SKM-1 treated with dmso at 0.1 percent for 144 hours (cell line): ENCODE measurements around the gene ACR.

Experiments used
- DNase-seq: peaks from one replicate; lab custom pipeline; 2025; ENCODE audit not compliant: unreplicated experiment; lab: John Stamatoyannopoulos, UW

The ACR gene

DNA sequence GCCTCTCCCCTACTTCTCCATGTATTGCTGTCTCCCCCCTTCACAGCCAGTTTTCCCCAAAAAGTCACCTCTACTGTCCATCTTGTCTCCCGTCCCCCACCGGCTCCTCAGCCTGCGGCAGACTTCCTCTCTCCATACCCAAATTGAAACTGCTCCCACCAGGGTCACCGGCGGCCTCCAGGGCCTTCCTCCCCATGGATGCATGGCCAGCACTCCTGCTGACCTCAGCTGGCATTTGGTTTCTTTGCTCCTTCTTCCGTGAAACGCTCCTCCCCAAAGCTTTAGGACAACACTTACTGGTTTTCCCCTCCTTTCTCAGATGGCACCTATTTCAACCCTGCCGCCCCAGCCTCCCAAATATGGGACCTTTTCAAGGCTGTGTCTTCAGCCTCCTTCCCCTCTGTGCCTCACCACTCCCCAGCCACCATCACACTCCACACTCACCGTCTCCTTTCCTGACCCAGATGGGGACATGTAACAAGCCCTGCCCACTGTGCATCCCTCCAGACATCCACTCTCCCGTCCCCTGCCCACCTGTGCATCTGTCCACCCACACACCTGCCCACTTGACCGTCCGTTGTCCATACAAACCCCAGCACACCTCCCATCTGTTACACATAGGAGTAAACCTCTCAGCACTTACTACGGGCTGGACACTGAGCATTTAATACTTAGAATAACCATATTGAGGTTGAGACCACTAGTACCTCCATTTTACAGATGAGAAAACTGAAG lies 21.5 kb upstream of the ACR start:
- DNase-seq, result no peak

DNA sequence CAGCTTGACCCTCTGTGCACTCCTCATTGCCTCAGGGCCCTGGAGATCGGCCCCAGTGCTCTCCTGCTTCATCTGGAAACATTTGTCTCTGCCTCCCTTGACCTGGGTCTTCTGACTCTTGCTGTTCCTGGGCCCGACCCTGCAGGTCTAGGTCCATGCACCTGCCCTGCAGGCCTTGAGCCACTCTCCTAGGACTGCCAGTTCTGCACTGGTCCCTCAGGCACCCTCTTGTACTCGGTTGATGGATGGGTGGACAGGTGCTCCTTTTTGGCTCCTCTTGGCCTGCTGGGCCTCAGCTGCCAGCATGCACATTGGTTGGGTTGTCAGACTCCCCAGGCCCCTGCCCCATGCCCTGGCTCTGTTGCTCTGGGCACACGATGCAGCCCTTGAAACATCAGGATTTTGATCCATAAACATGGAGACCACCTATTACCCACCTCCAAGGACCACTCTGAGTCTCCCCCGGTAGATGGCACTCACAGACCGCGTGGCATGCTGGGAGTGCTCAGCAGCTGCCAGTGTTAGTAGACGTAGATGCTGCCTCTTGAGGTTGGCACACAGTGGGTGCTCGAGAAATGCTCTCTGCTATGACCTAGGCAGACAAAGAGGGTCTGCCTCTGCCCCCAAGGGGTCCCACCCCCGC lies 20.2 kb upstream of the ACR start:
- DNase-seq, result no peak

DNA sequence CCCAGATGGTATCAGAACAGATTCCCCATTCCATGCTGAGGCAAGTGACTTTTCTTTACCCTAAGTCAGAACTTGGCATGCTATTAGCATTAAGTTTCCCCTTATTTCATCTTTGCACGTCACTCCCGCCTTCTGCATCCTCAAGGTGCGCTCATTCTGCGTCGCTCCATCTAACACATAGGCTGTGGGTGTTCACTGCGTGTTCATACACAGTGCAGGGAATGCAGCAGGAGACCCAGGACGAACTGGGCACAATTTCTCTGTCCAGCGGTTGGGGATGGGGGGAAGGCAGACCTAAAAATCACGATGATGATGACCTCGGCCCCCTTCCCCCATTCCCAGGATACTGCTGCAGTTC lies 19.7 kb upstream of the ACR start:
- DNase-seq, result no peak

DNA sequence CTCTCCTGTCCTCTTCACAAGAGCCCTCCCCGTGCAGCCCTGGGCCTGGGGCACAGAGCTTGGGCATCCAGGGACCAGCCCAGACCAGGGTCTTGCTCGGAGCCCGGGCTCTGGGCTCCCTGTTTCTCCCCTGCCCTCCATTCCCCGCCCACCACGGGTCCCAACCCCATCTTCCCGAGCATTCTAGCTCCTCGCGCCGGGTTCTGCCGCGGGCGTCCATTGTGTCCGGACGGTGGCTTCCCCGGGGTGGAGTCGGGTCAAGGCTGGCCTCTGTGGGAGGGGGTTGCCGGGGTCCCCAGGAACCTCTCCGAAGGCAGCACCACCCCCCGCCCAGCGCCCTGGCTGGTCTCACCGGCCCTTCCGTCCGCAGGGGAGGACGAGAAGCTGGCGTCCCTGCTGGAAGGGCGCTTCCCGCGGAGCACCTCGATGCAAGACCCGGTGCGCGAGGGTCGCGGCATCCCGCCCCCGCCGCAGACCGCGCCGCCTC lies 18.1 kb upstream of the ACR start:
- DNase-seq, result no peak

DNA sequence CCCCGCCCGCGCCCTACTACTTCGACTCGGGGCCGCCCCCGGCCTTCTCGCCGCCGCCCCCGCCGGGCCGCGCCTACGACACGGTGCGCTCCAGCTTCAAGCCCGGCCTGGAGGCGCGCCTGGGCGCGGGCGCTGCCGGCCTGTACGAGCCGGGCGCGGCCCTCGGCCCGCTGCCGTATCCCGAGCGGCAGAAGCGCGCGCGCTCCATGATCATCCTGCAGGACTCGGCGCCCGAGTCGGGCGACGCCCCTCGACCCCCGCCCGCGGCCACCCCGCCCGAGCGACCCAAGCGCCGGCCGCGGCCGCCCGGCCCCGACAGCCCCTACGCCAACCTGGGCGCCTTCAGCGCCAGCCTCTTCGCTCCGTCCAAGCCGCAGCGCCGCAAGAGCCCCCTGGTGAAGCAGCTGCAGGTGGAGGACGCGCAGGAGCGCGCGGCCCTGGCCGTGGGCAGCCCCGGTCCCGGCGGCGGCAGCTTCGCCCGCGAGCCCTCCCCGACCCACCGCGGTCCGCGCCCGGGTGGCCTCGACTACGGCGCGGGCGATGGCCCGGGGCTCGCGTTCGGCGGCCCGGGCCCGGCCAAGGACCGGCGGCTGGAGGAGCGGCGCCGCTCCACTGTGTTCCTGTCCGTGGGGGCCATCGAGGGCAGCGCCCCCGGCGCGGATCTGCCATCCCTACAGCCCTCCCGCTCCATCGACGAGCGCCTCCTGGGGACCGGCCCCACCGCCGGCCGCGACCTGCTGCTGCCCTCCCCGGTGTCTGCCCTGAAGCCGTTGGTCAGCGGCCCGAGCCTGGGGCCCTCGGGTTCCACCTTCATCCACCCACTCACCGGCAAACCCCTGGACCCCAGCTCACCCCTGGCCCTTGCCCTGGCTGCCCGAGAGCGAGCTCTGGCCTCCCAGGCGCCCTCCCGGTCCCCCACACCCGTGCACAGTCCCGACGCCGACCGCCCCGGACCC lies 17.4 kb upstream of the ACR start:
- DNase-seq, result no peak

DNA sequence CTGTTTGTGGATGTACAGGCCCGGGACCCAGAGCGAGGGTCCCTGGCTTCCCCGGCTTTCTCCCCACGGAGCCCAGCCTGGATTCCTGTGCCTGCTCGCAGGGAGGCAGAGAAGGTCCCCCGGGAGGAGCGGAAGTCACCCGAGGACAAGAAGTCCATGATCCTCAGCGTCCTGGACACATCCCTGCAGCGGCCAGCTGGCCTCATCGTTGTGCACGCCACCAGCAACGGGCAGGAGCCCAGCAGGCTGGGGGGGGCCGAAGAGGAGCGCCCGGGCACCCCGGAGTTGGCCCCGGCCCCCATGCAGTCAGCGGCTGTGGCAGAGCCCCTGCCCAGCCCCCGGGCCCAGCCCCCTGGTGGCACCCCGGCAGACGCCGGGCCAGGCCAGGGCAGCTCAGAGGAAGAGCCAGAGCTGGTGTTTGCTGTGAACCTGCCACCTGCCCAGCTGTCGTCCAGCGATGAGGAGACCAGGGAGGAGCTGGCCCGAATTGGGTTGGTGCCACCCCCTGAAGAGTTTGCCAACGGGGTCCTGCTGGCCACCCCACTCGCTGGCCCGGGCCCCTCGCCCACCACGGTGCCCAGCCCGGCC lies 16.7 kb upstream of the ACR start:
- DNase-seq, result no peak

DNA sequence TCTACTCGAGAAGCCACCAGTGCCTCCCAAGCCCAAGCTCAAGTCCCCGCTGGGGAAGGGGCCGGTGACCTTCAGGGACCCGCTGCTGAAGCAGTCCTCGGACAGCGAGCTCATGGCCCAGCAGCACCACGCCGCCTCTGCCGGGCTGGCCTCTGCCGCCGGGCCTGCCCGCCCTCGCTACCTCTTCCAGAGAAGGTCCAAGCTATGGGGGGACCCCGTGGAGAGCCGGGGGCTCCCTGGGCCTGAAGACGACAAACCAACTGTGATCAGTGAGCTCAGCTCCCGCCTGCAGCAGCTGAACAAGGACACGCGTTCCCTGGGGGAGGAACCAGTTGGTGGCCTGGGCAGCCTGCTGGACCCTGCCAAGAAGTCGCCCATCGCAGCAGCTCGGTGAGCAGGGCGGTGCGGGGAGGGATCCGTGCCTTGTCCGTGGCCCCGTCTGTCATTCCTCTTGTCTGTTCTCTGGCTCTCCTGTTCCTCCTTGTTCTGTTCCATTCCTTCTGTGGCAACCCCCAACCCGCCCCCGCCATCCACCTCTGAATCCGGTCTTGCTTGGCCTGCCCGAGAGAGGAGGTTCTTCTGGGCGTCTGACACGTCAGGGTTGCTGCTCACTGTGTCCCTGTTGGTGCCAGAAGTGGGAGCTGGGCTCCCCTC lies 15.8 kb upstream of the ACR start:
- DNase-seq, result no peak

DNA sequence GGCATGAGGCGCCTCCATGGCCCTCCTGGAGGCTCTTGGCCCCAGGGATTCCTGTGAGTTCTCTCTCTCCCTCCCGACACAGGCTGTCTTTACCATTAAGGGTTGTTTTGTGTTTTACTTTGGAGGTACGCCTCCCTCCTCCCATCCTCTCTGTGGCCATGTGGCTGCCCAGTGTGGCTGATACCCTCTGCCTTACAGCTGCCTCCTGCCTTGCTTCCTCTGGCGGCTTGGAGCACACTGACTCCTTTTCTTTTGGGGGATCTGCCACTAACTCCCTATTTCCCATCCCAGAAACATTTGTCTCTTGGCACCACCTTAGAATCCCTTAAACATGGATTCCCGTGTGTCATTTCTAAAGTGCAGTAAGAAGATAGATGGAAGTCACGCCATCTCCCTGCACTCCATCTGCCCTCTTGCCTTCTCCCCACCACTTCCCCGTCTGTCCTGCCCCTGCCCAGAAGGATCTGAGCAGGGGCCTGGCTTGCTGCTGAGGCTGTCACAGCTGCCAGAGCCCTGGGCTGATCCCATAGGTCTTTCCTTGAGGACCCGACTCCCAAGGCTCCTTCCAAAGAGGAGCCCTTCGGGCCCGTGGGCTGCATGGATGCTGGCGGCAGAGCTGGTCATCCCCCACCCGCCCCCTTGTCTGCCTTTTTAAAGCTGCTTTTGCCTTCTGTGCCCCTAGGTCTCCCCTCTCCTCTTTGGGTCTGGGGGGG lies 15.1 kb upstream of the ACR start:
- no peak for DNase-seq

DNA sequence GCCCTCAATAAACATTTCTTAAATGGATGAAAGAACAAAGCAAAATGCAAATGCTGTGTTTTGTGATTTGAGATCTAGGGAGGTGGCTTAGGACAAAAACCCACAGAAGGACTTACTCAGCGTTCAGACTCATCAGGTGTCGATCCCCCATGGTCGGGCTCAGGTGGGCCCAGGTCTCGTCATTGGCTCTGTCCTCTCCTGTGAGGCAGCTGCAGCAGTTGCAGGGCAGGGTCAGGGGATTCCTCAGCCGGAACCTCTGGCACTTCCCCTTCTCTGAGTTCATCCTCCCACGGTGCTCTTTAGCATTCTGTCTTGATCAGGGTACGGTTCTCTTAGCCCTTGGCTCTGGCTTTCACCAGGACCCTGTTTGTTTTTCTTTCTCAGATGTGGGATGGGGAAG lies 14.0 kb upstream of the ACR start:
- DNase-seq, result no peak

DNA sequence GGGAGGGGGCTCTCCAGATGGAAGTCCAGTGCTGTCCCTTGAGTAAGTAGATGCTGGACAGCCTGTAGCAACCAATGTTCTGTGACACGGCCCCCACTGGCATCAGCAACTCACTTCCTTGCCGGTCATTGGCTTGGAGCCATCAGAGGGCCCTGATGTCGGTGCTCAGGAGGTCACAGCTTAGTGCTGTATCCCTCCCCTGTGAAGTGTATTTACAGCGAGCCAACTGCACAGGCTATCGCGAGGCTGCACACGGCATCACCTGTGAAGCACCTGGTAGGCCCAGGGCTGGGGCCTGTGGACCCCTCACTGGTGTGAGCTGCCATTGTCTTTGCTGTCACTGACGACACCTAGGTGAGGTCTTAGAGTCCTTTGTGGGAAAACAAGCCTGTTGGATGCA lies 13.4 kb upstream of the ACR start:
- DNase-seq, result no peak

DNA sequence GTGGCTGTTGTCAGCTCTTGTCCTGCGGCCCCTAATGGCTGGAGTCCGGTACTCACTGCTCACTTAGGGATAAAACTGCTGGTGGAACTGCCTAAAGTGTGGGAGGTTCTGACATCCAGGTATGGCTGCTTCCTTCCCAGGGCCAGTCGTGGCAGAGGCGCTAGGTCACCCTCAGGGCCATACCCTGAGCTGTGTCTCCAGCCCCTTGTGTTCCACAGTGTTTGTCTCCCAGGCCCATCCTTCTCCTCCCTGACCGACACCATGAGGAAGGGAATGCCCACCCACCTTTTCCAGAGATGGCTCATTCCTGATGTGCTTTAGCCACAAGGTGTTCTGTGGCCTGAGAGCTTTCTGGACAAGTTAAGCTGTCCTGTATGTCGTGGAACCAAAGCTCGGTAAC lies 12.4 kb upstream of the ACR start:
- DNase-seq, result no peak

DNA sequence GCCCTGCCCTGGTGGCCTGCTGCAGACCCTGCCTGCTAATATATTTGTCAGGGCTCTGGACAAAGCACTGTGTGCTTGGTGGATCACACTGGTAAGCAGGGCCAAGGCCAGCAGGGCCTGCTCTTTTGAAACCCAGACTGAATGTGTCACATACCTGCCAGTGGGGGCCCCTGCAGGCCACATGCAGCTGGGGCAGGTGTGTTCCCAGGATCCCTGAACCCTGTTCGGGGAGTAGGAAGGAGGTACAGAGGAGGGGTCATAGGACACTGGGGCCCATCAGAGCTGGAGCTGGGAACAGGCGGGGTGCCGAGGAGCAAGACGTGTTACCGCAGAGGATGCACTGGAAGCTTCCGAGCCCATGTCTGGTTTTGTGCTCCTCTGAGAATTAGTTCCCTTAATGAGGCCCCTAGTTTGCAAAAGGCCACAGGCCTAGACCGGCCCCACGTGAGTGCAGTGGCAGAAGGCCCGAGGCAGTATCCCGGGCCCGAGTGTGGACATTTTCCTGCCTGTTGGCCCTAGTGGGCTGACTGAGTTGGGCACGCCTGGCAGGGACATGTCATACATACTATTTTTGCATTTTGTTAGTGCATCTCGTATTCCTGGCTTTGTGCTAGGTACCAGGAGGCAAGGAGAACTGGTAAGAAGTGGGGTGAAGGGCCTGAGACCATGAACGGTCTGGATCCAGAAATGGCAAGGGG lies 11.2 kb upstream of the ACR start:
- DNase-seq, result no peak

DNA sequence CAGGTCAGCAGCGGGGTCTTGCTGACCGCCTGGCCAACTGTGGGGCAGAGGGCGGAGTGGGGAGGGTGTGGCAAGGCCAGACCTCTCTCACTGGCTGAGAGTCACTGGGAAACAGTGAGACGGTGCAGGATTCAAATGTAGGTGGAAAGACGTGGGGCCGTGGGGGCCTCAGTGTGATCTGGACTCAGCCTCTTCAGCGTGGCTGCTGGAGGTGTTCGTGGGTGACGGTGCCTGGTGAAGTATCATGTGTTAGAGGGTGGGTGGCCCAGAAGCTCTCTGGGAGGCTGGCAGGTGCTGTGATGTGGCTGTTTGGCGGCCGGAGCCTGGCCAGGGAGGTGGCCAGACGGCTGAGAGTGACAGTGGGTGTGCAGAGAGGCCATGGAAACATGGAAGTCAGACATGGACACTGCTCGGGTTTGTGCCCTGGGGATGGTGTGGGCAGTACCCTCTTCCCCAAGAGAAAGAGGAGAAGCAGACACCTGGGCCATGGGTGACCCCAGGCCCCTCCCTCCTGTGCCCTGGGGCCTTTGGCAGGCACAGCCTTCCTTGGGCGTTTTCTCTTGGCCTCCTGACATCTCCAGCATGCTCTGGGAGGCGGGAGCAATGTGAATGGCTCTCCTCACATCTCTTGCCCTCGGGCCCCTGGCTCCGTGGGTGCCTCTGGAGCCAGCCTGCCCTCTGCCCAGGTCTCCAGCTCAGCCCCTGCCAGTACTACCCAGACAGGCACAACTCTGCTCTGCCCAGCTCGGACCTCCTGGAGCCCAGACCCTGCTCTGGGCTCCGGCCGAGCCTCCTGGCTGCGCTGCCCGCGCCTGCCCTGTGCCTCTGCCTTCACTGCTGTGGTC lies 10.1 kb upstream of the ACR start:
- no peak for DNase-seq

DNA sequence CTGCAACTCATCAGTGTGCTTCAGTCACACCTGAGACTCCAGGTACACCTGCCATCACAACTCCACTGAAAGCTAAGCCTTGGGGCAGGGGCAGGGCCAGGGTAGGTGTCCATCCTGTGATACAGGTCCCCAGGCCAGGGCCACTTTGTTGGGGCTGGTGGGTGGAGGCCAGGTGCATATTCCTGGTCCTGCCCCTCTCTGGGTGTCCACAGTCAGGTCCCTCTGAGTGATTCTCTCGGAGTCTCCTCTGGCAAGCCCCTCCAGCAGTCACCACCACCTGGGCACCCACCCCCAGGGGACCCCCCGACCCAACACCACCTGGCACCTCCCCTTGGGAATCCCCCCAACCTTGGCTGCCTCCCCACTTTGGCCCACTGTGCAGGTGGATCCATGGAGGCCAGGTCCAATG lies 9.5 kb upstream of the ACR start:
- no peak for DNase-seq

DNA sequence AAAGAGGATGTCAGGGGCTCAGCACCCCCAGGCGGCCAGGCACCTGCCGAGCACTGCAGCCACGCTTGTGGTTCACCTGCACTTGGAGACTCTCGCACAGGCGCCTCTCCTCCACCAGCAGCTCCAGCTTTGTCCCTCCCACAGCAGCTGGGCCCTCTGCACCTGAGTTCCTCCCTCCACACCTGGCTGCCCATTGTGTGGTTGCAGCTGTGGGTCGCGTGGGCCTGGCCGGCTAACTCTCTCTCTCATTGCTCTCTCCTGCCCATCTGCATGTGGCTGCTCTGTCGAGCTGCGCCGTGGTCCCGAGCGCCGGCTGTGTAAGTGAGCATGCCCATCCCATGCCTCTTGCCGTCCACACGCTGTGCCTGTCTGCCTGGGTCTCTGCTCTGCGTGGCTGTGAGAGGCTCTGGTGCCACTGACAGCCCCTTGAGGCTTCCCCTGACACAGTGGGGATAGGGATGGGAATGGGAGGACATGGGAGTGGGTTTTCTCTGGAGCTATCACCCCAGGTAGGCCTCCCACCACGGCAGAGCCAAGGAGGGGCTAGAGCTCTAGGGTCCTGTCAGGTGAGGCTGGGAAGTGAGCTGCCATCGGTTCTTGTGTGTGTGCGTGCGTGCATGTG lies 8.5 kb upstream of the ACR start:
- no peak for DNase-seq

DNA sequence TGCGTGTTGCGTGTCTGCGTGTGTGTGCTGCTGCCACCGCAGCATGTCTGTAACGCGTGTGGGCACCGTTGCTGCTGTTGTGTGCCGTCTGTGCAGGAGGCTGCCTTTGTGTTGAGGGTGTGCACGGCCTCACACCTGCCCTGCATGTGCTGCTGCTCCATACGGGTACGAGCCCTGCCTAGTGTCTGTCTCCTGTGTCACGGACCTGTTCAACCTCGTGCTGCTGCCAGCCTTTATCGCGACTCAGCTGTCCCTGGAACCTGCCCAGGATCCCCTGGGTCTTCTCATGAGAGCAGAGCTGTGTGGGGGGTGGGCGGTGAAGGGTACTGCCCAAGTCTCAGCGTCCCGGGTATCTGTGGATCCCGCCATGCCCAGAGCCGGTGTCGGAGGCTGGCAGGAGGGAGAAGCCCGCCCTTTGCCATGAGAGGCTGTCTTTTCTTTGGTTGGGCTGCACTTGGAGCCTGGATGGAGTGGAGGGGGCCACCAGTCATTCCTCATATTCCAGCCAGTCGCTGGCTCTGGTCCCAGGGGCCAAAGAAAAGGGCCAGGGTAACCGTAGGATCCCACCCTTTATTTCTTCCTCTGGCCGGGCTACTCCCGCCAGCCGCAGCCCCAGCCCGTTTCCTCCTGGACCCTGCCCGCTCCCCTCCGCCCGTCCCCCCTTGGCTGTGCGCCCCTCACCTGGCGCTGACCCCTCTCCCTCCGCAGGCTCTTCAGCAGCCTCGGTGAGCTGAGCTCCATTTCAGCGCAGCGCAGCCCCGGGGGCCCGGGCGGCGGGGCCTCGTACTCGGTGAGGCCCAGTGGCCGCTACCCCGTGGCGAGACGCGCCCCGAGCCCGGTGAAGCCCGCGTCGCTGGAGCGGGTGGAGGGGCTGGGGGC lies 7.8 kb upstream of the ACR start:
- no peak for DNase-seq

DNA sequence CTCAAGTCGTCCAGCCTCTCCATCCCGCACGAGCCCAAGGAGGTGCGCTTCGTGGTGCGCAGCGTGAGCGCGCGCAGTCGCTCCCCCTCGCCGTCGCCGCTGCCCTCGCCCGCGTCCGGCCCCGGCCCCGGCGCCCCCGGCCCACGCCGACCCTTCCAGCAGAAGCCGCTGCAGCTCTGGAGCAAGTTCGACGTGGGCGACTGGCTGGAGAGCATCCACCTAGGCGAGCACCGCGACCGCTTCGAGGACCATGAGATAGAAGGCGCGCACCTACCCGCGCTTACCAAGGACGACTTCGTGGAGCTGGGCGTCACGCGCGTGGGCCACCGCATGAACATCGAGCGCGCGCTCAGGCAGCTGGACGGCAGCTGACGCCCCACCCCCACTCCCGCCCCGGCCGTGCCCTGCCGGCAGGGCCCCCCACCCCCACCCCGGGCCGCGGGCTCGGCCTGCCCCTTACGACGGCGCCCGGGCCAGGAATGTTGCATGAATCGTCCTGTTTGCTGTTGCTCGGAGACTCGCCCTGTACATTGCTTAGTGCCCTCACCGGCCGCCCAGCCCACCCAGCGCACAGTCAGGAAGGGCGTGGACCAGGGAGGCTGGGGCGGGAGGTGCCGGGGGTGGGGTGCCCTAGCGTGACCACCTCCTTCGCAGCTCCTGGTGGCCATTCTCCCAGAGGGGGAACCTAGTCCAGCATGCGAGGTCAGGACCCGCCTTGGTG lies 6.9 kb upstream of the ACR start:
- no peak for DNase-seq
